HuH-7 (cell line): ENCODE data around the gene EPHA6.
A peak's percentile ranks its signal among the peaks of the same experiment; 100 is the strongest.

ENCODE experiments used
- DNase-seq: peaks from one replicate; pipeline ENCODE4 v3.0.0; 2011; ENCODE audit warnings: low spot score

The EPHA6 gene

DNA sequence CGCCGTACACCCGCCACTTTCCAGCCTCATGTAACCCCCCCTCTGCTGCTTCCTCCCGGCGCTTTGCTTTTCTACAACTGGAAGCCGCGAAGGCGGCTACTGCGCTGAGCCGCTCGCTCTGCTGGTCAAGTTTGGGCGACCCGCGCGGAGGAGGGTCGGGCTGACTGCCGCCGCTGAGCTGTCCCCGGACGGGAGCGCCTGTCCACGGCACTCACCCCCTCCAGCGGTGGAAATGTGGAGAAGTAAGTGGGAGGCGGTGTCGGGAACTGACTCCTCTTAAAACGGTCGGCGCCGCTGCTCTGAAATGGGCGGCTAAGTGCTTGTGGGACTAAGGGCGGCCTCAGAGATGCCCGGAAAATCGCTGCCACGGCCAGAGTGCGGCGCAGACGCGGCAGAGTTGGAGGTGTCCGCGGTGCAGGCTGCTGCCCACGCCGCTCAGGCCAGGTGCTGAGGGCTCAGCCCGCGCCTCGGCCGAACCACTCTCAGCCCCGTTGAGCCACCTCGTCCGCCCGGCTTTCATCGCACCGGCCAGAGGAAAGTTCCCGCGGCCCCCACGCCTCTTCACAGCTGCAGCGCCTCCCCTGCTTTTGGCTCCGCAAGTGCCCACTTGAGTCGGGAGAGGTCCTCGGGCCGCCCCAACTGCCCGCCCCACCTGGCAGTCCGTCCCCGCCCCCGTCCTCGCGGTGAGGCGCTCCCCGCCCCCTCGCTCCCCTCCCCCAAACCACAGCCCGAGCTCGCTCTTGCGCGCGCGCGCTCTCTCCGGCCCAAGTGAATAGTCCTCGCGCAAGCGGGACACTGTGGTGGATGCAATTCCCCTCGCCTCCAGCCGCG is at the start of gene EPHA6:
EPHA6 (plus strand) TSS at position 775 of the 831 bp plus-strand sequence.
- peak; percentile 73 for DNase-seq

DNA sequence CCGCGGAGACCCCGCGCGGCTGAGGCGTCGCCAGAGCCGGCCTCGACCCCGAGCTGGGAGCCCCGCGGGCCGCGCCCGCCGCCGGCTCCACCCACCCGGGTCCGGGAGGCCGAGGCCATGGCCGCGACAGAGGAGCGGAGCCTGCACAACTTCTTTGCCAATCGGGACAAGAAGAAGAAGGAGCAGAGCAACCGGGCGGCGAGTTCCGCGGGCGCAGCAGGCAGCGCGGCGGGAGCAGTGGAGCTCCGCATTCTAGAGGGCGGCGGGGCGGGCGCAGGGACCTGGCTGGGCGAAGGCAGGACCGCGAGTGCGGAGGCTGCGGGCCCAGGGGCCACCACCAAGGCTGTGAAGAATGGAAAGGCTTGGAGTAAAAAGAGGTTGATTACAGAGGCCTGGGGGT is 37.6 kb upstream of the EPHA6 start:
- no peak for DNase-seq

DNA sequence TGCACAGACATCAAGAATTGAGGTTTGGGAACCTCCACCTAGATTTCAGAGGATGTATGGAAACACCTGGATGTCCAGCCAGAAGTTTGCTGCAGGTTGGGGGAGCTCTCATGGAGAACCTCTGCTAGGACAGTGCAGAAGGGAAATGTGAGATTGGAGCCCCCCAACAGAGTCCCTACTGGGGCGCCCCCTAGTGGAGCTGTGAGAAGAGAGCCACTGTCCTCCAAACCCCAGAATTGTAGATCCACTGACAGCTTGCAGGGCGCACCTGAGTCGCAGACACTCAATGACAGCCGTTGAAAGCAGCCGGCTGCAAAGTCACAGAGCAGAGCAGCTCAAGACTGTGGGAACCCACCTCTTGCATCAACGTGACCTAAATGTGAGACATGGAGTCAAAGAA is 34.6 kb upstream of the EPHA6 start:
- no peak for DNase-seq

DNA sequence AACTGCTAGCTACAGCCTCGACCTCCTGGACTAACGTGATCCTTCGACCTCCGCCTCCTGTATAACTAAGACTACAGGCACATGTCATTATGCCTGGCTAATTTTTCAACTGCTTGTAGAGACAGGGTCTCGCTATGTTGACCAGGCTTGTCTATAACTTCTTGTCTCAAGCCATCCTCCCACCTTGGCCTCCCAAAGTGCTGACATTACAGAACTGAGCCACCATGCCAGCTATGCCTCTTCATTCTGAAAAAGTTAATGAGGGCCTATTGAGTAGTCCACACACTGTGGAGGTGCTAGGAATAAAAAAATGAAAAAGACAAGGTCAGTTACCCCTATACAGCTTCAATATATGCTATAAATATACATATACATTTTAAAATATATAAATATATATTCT is 18.3 kb upstream of the EPHA6 start:
- DNase-seq = no peak

DNA sequence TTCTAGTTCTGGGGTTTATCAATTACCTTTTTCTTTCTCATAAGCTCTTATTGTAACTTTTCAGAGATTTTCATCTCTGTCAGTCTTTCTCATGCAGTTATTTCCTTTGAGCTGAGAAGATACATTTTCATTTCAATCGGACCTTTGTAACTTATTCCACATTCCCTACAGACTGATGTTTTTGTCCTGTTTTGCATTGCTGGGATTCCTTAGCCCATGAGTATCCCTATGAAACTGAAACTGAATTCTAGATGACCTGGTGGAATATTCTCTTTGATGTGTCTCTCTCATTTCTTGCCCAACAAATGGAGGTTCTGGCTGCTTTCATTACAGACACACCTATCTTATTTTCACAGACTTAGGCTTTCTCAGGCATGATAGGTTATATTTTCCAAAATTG is 10.5 kb upstream of the EPHA6 start:
- no peak for DNase-seq

DNA sequence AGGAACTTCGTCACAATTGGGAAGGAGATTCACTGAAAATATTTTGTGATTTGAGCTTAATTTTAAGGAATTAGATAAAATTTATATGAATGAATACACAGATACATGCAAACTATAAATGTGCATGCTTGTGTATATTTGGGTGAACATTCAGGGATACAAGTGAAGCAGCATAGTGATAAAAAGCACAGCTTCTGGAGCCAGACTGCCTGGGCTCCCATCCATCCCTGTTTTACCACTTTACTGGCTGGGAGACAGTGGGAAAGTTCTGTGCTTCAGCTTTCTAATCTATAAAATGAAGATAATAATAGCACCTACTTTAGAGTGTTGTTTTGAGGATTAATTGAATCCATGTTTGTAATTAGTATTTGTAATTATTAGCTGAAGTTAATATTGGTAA is 8.1 kb upstream of the EPHA6 start:
- no peak for DNase-seq

DNA sequence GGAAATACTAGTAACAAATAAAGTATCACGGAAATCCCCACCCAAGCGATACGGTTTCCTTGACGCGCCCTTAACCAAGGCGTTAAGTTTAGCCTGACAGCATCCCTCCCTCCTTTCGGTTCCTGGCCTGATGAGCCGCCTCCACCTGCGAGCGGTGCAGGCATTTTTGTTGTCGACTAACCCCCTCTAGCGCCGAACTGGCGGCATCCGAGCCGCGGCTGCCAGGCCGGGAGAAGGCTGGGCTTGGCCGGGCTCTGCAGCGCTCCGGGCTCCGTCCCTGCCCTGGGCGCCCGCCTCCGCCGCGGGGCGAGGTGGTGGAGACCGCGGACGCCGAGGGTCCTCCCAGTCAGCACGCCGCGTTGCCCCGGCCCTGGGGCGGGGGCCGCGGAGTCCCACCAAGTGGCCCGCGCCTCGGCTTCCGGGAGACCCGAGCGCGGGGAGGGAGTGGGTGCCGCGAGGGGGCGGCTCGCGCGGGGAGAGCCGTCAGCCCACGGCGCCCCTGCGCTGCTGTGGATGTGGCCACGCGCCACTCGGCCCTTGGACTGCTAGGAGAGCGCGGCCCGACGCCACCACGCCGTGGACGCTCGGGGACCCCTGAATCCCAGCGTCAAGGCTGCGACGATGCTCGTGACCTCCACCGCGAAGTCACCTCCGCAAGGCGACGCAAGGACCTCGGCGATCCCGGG is 1.1 kb upstream of the EPHA6 start:
- peak; percentile 88 for DNase-seq

DNA sequence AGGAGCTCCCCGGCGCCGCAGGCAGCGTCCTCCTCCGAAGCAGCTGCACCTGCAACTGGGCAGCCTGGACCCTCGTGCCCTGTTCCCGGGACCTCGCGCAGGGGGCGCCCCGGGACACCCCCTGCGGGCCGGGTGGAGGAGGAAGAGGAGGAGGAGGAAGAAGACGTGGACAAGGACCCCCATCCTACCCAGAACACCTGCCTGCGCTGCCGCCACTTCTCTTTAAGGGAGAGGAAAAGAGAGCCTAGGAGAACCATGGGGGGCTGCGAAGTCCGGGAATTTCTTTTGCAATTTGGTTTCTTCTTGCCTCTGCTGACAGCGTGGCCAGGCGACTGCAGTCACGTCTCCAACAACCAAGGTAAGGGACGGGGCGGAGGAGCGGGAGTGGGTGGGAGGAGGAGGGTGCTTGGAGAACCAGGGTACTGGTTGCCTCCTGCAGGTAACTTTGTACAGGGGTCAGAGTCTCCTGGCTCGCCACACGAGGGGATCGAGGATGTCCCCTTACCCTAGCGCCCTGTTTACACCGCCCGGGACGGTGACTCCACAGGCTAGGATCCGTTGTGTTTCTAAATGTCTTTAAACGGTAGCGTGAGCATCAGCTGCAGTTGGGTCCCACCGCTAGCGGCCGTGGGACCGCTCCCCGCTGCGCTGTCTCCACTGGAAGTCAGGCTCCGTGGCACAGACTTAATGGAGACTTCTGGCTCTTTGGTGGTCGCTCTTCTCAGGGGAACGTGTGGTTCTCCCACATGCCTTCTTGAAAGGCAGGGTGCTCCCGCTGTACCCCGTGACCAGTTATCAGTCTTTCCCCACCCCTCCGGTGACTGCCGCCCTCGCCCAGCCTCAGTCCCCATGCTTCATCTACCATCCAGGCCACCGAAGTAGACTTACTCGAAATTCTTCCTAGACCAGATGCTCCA is 515 bp downstream of the EPHA6 start:
- peak; percentile 47 for DNase-seq

DNA sequence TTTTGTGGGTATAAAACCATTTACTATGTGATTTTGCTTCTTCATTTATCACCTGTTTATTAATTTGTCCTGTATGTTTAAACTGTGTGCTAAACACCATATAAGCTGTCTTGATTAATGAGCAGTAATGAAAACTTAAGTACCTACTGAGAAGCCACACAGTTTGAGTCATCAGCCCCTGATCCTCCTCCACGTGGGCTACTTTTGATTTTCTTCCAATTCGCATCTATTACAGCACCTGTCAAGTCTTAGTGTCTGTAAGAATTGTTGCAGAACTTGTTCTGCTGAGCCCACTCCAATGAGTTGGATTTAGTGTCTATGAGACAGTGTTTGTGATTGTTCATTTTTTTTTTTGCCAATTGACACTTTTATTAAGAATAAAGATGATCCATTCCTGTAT is 16.8 kb downstream of the EPHA6 start:
- no peak for DNase-seq

DNA sequence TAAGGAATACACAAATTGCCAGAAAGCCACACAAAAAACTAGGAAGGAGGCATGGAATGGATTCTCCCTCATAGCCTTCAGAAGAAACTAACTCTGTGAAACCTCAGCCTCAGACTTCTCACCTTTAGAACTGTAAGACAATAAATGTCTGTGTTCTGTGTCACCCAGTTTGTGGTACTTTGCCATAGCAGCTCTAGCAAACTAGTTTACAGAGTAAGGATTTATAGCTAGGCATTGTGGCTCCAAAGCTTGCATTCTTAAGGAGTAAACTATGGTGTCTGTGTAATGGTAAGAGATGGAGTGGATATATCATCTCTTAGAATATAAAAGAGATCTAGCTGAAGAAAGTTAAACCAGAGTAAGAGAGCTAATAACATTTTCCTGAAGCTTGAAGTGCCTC is 18.9 kb downstream of the EPHA6 start:
- no peak for DNase-seq

DNA sequence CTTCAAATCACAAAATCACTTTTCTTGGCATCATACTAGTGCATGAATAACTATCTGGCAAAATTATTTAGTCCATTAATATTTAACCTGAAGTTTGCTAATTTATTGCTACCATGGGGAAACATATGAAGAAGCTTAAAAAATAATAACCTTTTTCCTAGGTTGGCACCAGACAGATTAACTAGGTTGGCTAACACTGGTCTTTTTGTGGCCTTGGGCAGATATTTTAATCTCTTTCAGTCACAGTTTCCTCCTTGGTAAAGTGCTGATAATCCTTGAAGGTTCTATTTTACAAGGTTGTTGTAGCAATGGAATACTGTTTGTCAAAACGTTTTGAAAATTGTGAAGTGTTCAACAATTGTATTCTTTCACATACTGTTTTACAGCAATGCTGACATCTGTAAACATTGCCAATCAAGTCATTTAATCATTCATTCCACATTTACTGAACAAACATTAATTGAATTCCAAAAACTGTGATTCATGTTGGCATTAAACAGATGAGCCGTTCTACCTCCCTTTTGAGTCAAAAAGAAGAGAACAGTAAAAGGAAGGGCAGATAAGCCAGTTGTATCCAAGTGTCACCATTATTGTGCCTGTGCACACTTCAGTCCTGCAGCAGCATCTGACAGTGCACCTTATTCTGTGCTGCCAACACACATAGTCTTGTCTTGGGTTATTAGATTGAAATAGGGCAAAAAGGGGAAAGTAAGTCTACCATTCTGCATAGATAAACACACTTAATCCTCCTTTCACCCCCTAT is 21.9 kb downstream of the EPHA6 start:
- DNase-seq = no peak

DNA sequence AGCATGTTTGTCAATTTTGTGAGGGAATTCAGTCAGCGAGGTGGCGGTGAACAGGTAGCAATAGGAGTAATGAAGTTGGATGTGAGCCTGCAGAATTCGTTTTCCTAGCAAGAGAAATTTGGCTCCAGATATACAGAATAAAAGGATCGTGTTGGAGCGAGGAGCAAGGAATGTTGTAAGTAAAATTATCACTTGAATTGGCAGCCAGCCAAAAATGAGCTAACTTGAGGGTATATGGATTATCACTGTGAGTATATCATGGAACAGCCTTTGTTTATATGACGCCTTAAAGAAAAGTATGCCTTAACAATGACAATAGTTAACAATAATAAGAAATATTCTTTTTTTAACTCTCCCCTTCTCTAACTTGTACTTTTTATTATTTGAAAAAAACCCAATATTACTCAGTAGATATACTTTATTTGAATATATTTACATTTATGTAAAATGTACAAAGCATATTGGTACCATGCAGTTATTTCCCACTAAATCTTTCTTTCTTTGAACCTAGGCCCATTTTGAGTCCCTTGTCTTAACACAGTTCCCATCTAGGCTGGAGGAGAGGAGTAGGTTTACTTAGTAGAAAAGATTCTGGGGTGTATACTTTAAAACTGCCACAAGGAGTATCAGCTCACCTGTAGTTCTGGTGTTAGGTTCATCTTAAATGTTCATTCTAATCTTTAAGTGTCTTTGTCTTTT is 29.3 kb downstream of the EPHA6 start:
- no peak for DNase-seq

DNA sequence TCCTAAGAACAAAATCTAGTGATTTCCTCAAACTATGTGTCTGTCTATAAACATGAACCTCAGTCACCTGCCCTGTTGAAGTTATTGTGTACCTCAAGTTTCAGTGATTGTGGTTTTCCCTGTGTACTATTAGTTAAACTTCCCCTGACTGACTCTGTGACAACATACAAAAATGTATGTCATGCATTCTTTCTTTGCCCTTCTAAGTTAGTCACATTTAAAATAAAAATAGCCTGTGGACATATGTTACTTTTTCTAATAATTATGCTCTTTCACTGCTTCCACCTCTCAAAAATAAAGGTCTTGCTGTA is 29.8 kb downstream of the EPHA6 start:
- DNase-seq = no peak

DNA sequence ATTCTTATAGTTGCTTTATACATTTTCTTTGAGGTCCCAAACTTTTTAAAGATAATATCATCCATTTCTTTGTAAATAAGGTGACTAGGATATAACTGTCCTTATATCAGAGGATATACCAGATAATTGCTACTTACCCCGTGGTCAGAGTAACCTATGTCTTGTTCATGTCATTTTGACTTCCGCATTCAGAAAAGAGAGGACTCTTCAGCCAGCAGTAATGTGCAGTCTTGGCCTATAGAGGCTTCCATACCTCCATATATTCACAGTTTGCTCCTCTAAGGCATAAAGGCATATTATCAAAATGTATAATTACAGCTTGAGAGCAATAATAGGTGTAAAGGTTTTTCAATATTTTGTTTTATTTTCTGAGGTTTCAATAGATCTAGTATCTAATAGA is 38.5 kb downstream of the EPHA6 start:
- DNase-seq = no peak

DNA sequence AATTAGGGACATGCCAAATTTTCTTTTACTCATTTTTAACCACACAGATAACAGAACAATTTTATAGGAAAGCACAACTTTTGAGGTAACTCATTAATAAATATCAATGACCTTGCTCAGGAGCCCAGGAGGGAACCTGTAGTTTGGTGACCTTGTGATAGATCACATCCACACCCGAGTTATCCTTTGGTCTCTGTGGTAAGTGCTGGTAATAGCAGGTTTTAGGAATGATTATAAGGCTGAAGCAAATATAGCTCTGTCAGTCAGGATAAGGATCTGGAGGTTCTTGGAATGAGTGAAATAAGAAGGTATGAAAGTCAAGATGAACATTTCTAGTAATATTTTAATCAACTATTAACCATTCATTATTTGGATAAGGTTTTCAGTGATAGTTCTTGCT is 46.5 kb downstream of the EPHA6 start:
- no peak for DNase-seq

DNA sequence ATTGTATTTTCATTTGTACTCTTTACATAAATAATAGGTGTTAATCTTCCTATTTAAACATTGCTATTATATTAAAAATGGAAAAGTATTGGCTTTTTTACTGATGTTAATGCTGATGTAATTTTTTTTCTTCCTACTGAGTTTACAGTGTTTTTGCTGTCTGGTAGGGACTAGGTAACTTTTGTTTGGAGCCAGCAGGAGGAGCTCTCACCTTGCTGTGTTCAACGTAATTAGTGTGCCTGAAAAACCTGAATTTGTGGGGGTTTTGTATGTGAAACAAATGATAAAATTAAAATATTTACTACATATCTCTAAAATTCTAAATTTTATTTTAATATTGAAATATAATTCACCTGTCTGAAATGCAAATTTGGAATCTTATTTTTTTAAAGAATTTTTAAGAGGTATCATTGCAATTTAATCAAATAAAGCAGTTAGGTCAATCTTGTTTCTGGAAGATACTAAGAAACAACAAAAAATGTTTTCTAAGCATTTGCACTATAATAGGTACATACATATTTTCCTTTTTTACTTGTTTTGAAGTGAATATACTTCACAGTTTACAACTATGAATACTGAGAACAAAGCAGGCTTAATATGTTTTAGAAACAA is 48.8 kb downstream of the EPHA6 start:
- DNase-seq = peak; percentile 10

DNA sequence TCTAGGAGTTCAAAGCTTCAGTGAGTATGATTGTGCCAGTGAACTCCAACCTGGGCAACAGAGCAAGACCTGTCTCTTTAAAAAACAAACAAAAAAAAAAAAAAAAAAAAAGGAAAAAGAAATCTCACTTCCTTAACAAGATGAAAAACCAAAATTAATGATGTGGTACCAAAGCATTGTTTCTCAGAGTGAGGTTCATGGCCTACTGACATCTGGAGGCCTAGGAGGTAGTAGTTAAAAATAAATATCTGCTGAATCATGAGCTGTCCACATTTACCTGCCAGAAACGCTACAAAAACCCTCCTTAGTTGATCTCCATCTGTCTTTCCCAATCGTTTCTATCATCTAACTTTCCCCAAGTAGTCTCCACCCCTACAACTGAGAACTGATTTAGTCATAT is 51.2 kb downstream of the EPHA6 start:
- DNase-seq = no peak

DNA sequence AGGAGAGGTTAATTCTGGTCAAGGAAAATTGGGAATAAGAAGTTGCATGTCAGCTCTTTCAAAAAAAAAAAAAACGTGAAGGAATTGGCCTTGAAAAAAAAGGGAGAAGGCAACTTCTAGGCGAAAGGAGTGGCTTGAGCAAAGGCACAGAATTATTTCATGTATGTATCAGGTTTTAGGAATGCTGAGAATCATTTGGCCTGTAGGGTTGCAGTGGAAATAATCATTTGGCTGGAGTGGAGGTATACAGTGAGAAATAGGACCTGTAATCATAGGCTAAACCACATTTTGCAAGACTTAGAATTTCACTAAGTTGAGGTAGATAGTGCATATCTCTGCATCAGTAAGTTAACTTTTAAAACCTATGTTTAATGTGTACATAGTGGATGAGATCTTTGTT is 54.9 kb downstream of the EPHA6 start:
- no peak for DNase-seq

DNA sequence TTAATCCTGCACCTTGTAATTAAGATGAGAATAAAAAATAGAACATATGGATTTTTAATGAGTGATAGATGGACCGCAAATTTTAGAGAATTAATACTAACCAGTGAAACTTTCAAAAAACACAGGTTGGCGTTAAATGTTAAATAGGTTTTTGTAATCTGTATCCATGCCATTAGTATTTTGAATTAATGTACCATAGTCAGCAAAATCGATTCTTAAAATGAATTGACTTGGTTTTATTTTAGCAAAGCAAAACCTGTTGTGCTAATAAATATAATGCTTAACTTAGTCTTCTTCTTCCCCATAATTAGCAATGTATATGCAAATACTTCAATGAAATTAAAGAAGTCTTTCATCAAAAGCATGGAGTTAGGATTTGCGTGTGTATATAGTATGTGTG is 63.1 kb downstream of the EPHA6 start:
- DNase-seq = no peak

DNA sequence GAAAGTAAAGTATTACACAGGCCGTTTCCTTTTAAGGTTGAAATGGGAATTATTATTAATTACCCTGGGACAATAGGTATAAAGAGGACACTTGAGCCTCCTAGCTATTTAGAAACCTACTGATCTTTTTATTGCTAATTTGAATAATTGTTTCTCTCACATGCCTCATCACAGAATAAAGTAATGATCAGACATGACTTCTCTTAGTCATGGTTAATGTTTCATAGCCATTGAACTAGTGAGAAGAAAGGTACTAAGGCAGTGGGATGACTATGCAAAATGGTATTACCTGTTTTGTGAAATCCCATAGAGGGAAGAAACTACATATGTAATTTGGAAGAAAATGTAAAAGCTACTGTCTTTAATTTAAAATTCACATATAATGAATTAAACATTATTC is 85.6 kb downstream of the EPHA6 start:
- no peak for DNase-seq

DNA sequence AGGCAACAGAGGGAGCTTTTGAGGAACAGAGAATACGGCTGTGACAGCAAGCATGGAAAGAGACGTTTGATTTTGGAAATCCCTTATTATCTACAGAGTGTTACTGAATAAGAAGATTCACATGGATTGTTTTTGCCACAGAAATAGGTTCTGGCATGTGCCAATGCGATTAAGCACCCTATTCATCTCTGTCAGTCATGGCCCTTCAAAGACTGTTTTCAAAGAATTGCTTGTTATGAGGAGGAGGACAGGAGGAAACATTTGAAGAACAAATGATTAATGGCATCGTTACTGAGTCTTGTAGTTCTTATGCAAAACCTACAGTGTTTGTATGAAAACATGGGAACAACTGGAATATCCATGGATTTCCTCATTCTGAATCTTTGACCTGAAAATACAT is 86.2 kb downstream of the EPHA6 start:
- no peak for DNase-seq
